Measurements from ENCODE around the gene IFNA6. TPM values are rescaled to one million over a fixed set of nuclear protein-coding genes. Genes with fewer than 3 reads are reported as not detected.

IFNA6 gene
- total and polyA plus RNA-seq, 2 of the 4 experiments (the other 2 are of a cell fraction) = not detected

- no TSS peak for BruUV-seq (replicated peaks)
- DNase-seq (peak; percentile 88), ATAC-seq (ENCODE audit: low read depth) (peak; percentile 98)
- H4K20me1 ChIP-seq (ENCODE audit: insufficient read depth, low read length) = peaks cover 38% of the 10 kb centered on the region
- H3K4me2 ChIP-seq (ENCODE audit: low read depth, low read length) = peak within 1 kb of the TSS; percentile 97
- H4K91ac ChIP-seq (ENCODE audit: insufficient read depth, low read depth, low read length) = peak within 1 kb of the TSS; percentile 84
- peak within 1 kb of the TSS; percentile 83 for H2BK120ac ChIP-seq (ENCODE audit: low read depth, low read length)
- in situ Hi-C loops (cut with MboI; ENCODE audit: low sequenced_read_pairs) = loop anchor here (25.0 kb wide), 2 partner anchors 327 to 677 kb away; partner anchors contain the start of gene CDKN2B
- H2AK5ac ChIP-seq (ENCODE audit: low read depth, low read length) = peak within 1 kb of the TSS; percentile 64
- H3K14ac ChIP-seq (replicated peaks; ENCODE audit: low read depth, low read length) = peak within 1 kb of the TSS; percentile 94
- peak within 1 kb of the TSS; percentile 94 for H2AFZ ChIP-seq (replicated peaks; ENCODE audit: low read length, poor library complexity)
- ChIA-PET CTCF (interaction anchor here (0.6 to 2.2 kb wide), 5 partner anchors 9 to 217 kb away, joined by 3 to 9 read pairs (median 5); no protein-coding TSS in a partner anchor), POLR2A (ENCODE audit: unreplicated experiment) (interaction anchor here (0.6 kb wide), 1 partner anchor 656 kb away, joined by 3 read pairs; no protein-coding TSS in a partner anchor)
- H3K23ac ChIP-seq (ENCODE audit: low read depth, low read length) = peak within 1 kb of the TSS; percentile 98
- peak within 1 kb of the TSS; percentile 51; the same call in 1 of the 3 replicates for H2BK15ac ChIP-seq (ENCODE audit: low read depth, low read length)
- H3K27me3 ChIP-seq (ENCODE audit: control insufficient read depth, insufficient read depth, low read length) = peaks cover 4% of the 10 kb centered on the region; the same call in 1 of the 2 replicates
- TF ChIP-seq MAZ (IDR thresholded peaks at IDR 0.05; ENCODE audit: borderline replicate concordance, low read depth, low read length) (peak; percentile 56; the same call in 1 of the 2 replicates), USF2 (IDR thresholded peaks at IDR 0.05; ENCODE audit: low read depth, low read length) (peak; percentile 20; the same call in 1 of the 2 replicates), NFE2L2 (IDR thresholded peaks at IDR 0.05; ENCODE audit: low read depth, low read length) (peak; percentile 16; the same call in 1 of the 2 replicates), POLR2A (IDR thresholded peaks at IDR 0.05; ENCODE audit: low read depth, low read length) (peak; percentile 79; the same call in 1 of the 2 replicates), RFX5 (IDR thresholded peaks at IDR 0.05; ENCODE audit: low read depth, low read length) (no peak), SMC3 (IDR thresholded peaks at IDR 0.05; ENCODE audit: low read depth, low read length) (no peak), FOS (IDR thresholded peaks at IDR 0.05; ENCODE audit: low read depth, low read length) (no peak), RAD21 (IDR thresholded peaks at IDR 0.05; ENCODE audit: low read length) (no peak)
- peak within 1 kb of the TSS; percentile 96 for H3K18ac ChIP-seq (ENCODE audit: low read depth, low read length)
- H2BK20ac ChIP-seq (ENCODE audit: low read depth, low read length) = peak within 1 kb of the TSS; percentile 44; the same call in 1 of the 2 replicates
- H3K9me3 ChIP-seq (ENCODE audit: control insufficient read depth, insufficient read depth, low read length) = no peaks in the 10 kb centered on the region
- 1% methylated on average over 22 of the region's 55 CpGs; no CpG with 5 or more reads in 1 of the 2 experiments for WGBS, 2 experiments (ENCODE audit: extremely low coverage in 2 of 2, insufficient read length in 1 of 2)
- H2AK9ac ChIP-seq (replicated peaks; ENCODE audit: low read depth, low read length, poor library complexity) = peak within 1 kb of the TSS; percentile 96
- peak within 1 kb of the TSS; percentile 98 for H3K9ac ChIP-seq (ENCODE audit: low read depth, low read length)
- H2BK5ac ChIP-seq (ENCODE audit: low read depth, low read length, poor library complexity, severe bottlenecking) = peak within 1 kb of the TSS; percentile 94
- H3K4ac ChIP-seq (ENCODE audit: low read depth, low read length) = peak within 1 kb of the TSS; percentile 97
- intact Hi-C loops (cut with micrococcal nuclease) = loop anchor here (10.0 kb wide), 1 partner anchor 220 kb away; no protein-coding TSS in a partner anchor
- H3K9me1 ChIP-seq (ENCODE audit: insufficient read depth, low read length) = peaks cover 7% of the 10 kb centered on the region
- H3K79me1 ChIP-seq (ENCODE audit: low read depth in 1 of 2, low read length in 2 of 2) = peaks cover 0 to 37% of the 10 kb centered on the region in 2 experiments; a peak in 2 of 4 replicates
- peak within 1 kb of the TSS; percentile 99 for H4K5ac ChIP-seq (ENCODE audit: low read depth, low read length)
- peak within 1 kb of the TSS; percentile 94 for H3K4me3 ChIP-seq (ENCODE audit: insufficient read depth, low read depth, low read length)
- peak within 1 kb of the TSS; percentile 82 to 100 for H4K8ac ChIP-seq (ENCODE audit: low read depth in 2 of 2, low read length in 2 of 2)
- H3K27ac ChIP-seq (ENCODE audit: insufficient read depth, low read length) = peak within 1 kb of the TSS; percentile 96
- peaks cover 11% of the 10 kb centered on the region for H3K36me3 ChIP-seq (ENCODE audit: control insufficient read depth, insufficient read depth, low read length)
- dilution Hi-C loops (cut with HindIII; ENCODE audit: low sequenced_read_pairs, unreplicated experiment) = no loop called here
- H3K56ac ChIP-seq (ENCODE audit: extremely low read depth, insufficient read depth, low read length) = peak within 1 kb of the TSS; percentile 78
- H3K4me1 ChIP-seq (ENCODE audit: control insufficient read depth, insufficient read depth, low read length) = peaks cover 7% of the 10 kb centered on the region
Observed at GRCh38 chr9:21334701-21335632, 15.7 kb downstream of the IFNA6 start, which contains the start of gene KLHL9. Gene KLHL9 (minus strand): TSS chr9:21335404. CDS start chr9:21334859, 545 bp downstream.

Measured in IMR-90 (cell line).